Measurements from ENCODE around the gene PDXDC1.
A peak's percentile ranks its signal among the peaks of the same experiment; 100 is the strongest.
"Not testable (repeated sequence)": the region's sequence is repeated elsewhere in the genome, so short reads cannot be mapped to it uniquely, and the experiment has no call there.

Gene PDXDC1

GRCh38 chr16:15015671-15016070 lies 40.8 kb downstream of the PDXDC1 start:
- DNase-seq (ENCODE audit: low read depth in 2 of 2, low spot score in 1 of 2), result not testable (repeated sequence)

GRCh38 chr16:15016354-15016753 lies 41.5 kb downstream of the PDXDC1 start:
- not testable (repeated sequence) for DNase-seq (ENCODE audit: low read depth in 2 of 2, low spot score in 1 of 2)

GRCh38 chr16:15016951-15017580 lies 42.2 kb downstream of the PDXDC1 start:
- not testable (repeated sequence) for DNase-seq (ENCODE audit: low read depth in 2 of 2, low spot score in 1 of 2)

GRCh38 chr16:15021429-15021828 lies 46.6 kb downstream of the PDXDC1 start:
- not testable (repeated sequence) for DNase-seq (ENCODE audit: low read depth in 2 of 2, low spot score in 1 of 2)

GRCh38 chr16:15022194-15022593 lies 47.4 kb downstream of the PDXDC1 start:
- peak in 1 of 2 donors; percentile 24 for DNase-seq (ENCODE audit: low read depth in 2 of 2, low spot score in 1 of 2)

- not testable (repeated sequence) for DNase-seq (ENCODE audit: low read depth in 2 of 2, low spot score in 1 of 2)
Measured at GRCh38 chr16:15023381-15024077, 48.7 kb downstream of the PDXDC1 start.

- not testable (repeated sequence) for DNase-seq (ENCODE audit: low read depth in 2 of 2, low spot score in 1 of 2)
Measured at GRCh38 chr16:15024858-15025199, 50.0 kb downstream of the PDXDC1 start.

GRCh38 chr16:15025234-15025951 lies 50.6 kb downstream of the PDXDC1 start:
- DNase-seq (ENCODE audit: low read depth in 2 of 2, low spot score in 1 of 2), result not testable (repeated sequence)

GRCh38 chr16:15027051-15027450 lies 52.2 kb downstream of the PDXDC1 start:
- not testable (repeated sequence) for DNase-seq (ENCODE audit: low read depth in 2 of 2, low spot score in 1 of 2)

GRCh38 chr16:15027503-15028344 lies 52.9 kb downstream of the PDXDC1 start:
- not testable (repeated sequence) for DNase-seq (ENCODE audit: low read depth in 2 of 2, low spot score in 1 of 2)

GRCh38 chr16:15028345-15028715 lies 53.5 kb downstream of the PDXDC1 start:
- not testable (repeated sequence) for DNase-seq (ENCODE audit: low read depth in 2 of 2, low spot score in 1 of 2)

GRCh38 chr16:15028801-15029698 lies 54.2 kb downstream of the PDXDC1 start:
- not testable (repeated sequence) for DNase-seq (ENCODE audit: low read depth in 2 of 2, low spot score in 1 of 2)

GRCh38 chr16:15029749-15030148 lies 54.9 kb downstream of the PDXDC1 start:
- not testable (repeated sequence) for DNase-seq (ENCODE audit: low read depth in 2 of 2, low spot score in 1 of 2)

- no peak for DNase-seq (ENCODE audit: low read depth in 2 of 2, low spot score in 1 of 2)
Measured at GRCh38 chr16:15031179-15031578, 56.4 kb downstream of the PDXDC1 start.

GRCh38 chr16:15031586-15031985 lies 56.8 kb downstream of the PDXDC1 start:
- DNase-seq (ENCODE audit: low read depth in 2 of 2, low spot score in 1 of 2), result no peak

- DNase-seq (ENCODE audit: low read depth in 2 of 2, low spot score in 1 of 2), result no peak
Measured at GRCh38 chr16:15032547-15033308, 57.9 kb downstream of the PDXDC1 start.

- no peak for DNase-seq (ENCODE audit: low read depth in 2 of 2, low spot score in 1 of 2)
Measured at GRCh38 chr16:15033309-15033707, 58.5 kb downstream of the PDXDC1 start.

- DNase-seq (ENCODE audit: low read depth in 2 of 2, low spot score in 1 of 2), result no peak
Measured at GRCh38 chr16:15034266-15035162, 59.7 kb downstream of the PDXDC1 start.
